WTC11 (cell line): ENCODE data around the gene MED27. TPM values are rescaled to one million over a fixed set of nuclear protein-coding genes. Genes with fewer than 3 reads are reported as not detected.

Source experiments
- ATAC-seq: fragments of 200-7000 bp; cut with Tn5 transposase; 2 replicates; pipeline ENCODE4 v1.10.0; 2021; ENCODE audit warnings: mild to moderate bottlenecking, moderate library complexity
- CTCF ChIA-PET: fragments of 300-600 bp; sonication (Branson Sonifier 250); formaldehyde crosslinking; loops from one replicate; lab custom pipeline; 2021; ENCODE audit warnings: antibody characterized with exemption; lab: Charles Lee
- POLR2A ChIA-PET: fragments of 350-600 bp; sonication (Branson Sonifier 250); formaldehyde crosslinking; loops from one replicate; lab custom pipeline; 2021; ENCODE audit warnings: antibody characterized with exemption; lab: Charles Lee
- DNase-seq: peaks from one replicate; pipeline ENCODE4 v3.0.0; 2021; ENCODE audit warnings: low spot score
- H3K27ac Mint-ChIP-seq: 2 replicates; pipeline ENCODE4 v1.8.0; 2021; ENCODE audit warnings: mixed read lengths
- H3K27me3 Mint-ChIP-seq: 2 replicates; pipeline ENCODE4 v1.8.0; 2021; ENCODE audit warnings: low read depth, mild to moderate bottlenecking, moderate library complexity, mixed read lengths
- H3K36me3 Mint-ChIP-seq: 2 replicates; pipeline ENCODE4 v1.8.0; 2021; ENCODE audit warnings: mixed read lengths
- H3K4me1 Mint-ChIP-seq: 2 replicates; pipeline ENCODE4 v1.8.0; 2022; ENCODE audit warnings: mixed read lengths
- H3K4me3 Mint-ChIP-seq: 2 replicates; pipeline ENCODE4 v1.8.0; 2021; ENCODE audit warnings: mild to moderate bottlenecking, moderate library complexity, mixed read lengths
- H3K9me3 Mint-ChIP-seq: 2 replicates; pipeline ENCODE4 v1.8.0; 2021; ENCODE audit warnings: mixed read lengths
- CBFB ChIP-seq: sonication (generic); formaldehyde crosslinking; IDR thresholded peaks from 2 replicates; pipeline ENCODE4 v1.8.1; 2022; ENCODE audit warnings: mild to moderate bottlenecking, low read depth, missing genetic modification reagents
- CREM ChIP-seq: sonication (generic); formaldehyde crosslinking; IDR thresholded peaks from 2 replicates; pipeline ENCODE4 v1.8.1; 2022; ENCODE audit warnings: mild to moderate bottlenecking, missing genetic modification reagents, moderate library complexity
- GTF2I ChIP-seq: fragments of 250-450 bp; sonication (Bioruptor Pico); conservative IDR thresholded peaks from 2 replicates; pipeline ENCODE4 v1.4.0; 2021; ENCODE audit warnings: mild to moderate bottlenecking
- KAT7 ChIP-seq: sonication (generic); formaldehyde crosslinking; IDR thresholded peaks from 2 replicates; pipeline ENCODE4 v1.8.1; 2023; ENCODE audit warnings: missing genetic modification reagents, mild to moderate bottlenecking, borderline replicate concordance
- SMAD3 ChIP-seq: sonication (generic); formaldehyde crosslinking; IDR thresholded peaks from 2 replicates; pipeline ENCODE4 v1.8.0; 2022; ENCODE audit warnings: missing genetic modification reagents, mild to moderate bottlenecking, borderline replicate concordance
- SOX15 ChIP-seq: fragments of 250-450 bp; sonication (Bioruptor Pico); IDR thresholded peaks from 2 replicates; pipeline ENCODE4 v1.9.0; 2021; ENCODE audit warnings: mild to moderate bottlenecking
- TEAD4 ChIP-seq: sonication (generic); formaldehyde crosslinking; IDR thresholded peaks from 2 replicates; pipeline ENCODE4 v1.8.0; 2022; ENCODE audit warnings: mild to moderate bottlenecking, missing genetic modification reagents
- ZNF396 ChIP-seq: fragments of 250-450 bp; sonication (Bioruptor Pico); IDR thresholded peaks from 2 replicates; pipeline ENCODE4 v1.8.0; 2021; ENCODE audit warnings: mild to moderate bottlenecking, moderate library complexity, borderline replicate concordance
- total RNA-seq: library from RNA; stranded (reverse); gene quantifications from 3 replicates; pipeline ENCODE4 v1.2.3, GENCODE V29; 2021
- TF ChIP-seq, protein P1 (sequence below): sonication (generic); formaldehyde crosslinking; IDR thresholded peaks from 2 replicates; pipeline ENCODE4 v1.8.1; 2022; ENCODE audit warnings: mild to moderate bottlenecking, missing genetic modification reagents, moderate library complexity, borderline replicate concordance
- TF ChIP-seq, protein P2 (sequence below): sonication (generic); formaldehyde crosslinking; IDR thresholded peaks from 2 replicates; pipeline ENCODE4 v1.8.0; 2022; ENCODE audit warnings: mild to moderate bottlenecking, missing genetic modification reagents
- TF ChIP-seq, protein P3 (sequence below): sonication (generic); formaldehyde crosslinking; IDR thresholded peaks from 2 replicates; pipeline ENCODE4 v1.8.0; 2022; ENCODE audit warnings: missing genetic modification reagents
- TF ChIP-seq, protein P4 (sequence below): fragments of 250-450 bp; sonication (Bioruptor Pico); IDR thresholded peaks from 2 replicates; pipeline ENCODE4 v1.9.0; 2021; ENCODE audit warnings: moderate library complexity, mild to moderate bottlenecking, inconsistent platforms, borderline replicate concordance
- TF ChIP-seq, protein P5 (sequence below): sonication (generic); formaldehyde crosslinking; IDR thresholded peaks from 2 replicates; pipeline ENCODE4 v1.8.0; 2023; ENCODE audit warnings: missing genetic modification reagents, mild to moderate bottlenecking, borderline replicate concordance
- TF ChIP-seq, protein P6 (sequence below): sonication (generic); formaldehyde crosslinking; IDR thresholded peaks from 2 replicates; pipeline ENCODE4 v1.8.1; 2023; ENCODE audit warnings: mild to moderate bottlenecking, missing genetic modification reagents
- TF ChIP-seq, protein P7 (sequence below): fragments of 250-450 bp; sonication (Bioruptor Pico); IDR thresholded peaks from 2 replicates; pipeline ENCODE4 v1.9.0; 2021; ENCODE audit warnings: mild to moderate bottlenecking

MED27 gene
- total RNA-seq, 1 experiment from 2014 or later: 27.9 TPM

DNA sequence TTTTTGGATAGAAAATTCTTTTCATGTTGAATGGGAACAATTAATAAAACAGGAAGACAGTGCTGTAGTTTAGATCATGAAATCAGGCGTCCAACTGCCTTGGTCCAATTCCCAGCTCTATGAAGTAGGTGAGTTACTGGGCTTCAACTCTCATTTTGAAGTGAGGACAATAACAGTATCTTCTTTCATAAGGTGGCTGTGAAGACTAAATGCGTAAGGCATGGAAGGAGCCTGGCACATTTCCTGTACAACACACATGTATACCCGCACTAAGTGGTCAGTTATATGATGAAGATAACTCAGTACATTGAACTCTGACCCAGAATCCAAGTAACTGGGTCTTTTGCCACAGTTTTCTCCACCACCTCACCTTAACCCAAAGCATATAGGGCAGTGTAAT, 120.6 kb downstream of the MED27 start:
- DNase-seq (no peak), ATAC-seq (no peak)
- Mint-ChIP-seq H3K27me3 (peaks cover 39% of the 10 kb centered on the region), H3K4me1 (peaks cover 20% of the 10 kb centered on the region), H3K9me3 (no peaks in the 10 kb centered on the region; the same call in 1 of the 2 replicates), H3K4me3 (no peak overlapping the region), H3K27ac (no peak overlapping the region), H3K36me3 (peaks cover 4% of the 10 kb centered on the region)
- CTCF ChIA-PET: interaction anchor here (1.4 kb wide), 1 partner anchor 9 kb away, joined by 3 read pairs; no protein-coding TSS in a partner anchor
- TF ChIP-seq SMAD3: no peak
- TF ChIP-seq CREM (CRISPR knock-in tag): no peak
- POLR2A ChIA-PET: no interaction called here

DNA sequence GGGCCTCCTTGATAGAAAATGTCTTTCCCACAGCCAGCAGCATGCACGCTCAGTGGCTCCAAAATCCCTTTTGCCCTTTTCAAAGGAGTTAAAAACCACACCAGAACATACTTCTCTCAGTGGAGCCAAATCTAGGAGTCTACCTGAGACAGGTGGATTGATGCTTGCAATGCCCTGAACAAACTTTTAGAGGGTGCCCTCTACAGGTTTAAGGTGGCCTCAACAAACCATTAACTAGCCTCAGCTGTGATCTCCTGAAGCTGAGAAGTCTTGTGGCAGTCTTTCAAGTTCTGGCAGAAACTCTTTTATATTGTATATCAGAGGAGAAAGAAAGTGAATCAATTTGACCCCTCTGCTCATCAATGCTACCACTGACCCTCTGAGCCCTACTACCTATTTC, 125.4 kb downstream of the MED27 start:
- no peaks in the 10 kb centered on the region for H3K36me3 Mint-ChIP-seq
- DNase-seq (no peak), ATAC-seq (peak; percentile 91)
- H3K4me3 Mint-ChIP-seq: no peak overlapping the region
- no peaks in the 10 kb centered on the region for H3K27me3 Mint-ChIP-seq
- H3K9me3 Mint-ChIP-seq: no peaks in the 10 kb centered on the region
- TF ChIP-seq, protein P1, sequence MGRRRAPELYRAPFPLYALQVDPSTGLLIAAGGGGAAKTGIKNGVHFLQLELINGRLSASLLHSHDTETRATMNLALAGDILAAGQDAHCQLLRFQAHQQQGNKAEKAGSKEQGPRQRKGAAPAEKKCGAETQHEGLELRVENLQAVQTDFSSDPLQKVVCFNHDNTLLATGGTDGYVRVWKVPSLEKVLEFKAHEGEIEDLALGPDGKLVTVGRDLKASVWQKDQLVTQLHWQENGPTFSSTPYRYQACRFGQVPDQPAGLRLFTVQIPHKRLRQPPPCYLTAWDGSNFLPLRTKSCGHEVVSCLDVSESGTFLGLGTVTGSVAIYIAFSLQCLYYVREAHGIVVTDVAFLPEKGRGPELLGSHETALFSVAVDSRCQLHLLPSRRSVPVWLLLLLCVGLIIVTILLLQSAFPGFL (CRISPR knock-in tag): no peak
- TF ChIP-seq, protein P2, sequence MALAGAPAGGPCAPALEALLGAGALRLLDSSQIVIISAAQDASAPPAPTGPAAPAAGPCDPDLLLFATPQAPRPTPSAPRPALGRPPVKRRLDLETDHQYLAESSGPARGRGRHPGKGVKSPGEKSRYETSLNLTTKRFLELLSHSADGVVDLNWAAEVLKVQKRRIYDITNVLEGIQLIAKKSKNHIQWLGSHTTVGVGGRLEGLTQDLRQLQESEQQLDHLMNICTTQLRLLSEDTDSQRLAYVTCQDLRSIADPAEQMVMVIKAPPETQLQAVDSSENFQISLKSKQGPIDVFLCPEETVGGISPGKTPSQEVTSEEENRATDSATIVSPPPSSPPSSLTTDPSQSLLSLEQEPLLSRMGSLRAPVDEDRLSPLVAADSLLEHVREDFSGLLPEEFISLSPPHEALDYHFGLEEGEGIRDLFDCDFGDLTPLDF (CRISPR knock-in tag): no peak
- TF ChIP-seq, protein P3, sequence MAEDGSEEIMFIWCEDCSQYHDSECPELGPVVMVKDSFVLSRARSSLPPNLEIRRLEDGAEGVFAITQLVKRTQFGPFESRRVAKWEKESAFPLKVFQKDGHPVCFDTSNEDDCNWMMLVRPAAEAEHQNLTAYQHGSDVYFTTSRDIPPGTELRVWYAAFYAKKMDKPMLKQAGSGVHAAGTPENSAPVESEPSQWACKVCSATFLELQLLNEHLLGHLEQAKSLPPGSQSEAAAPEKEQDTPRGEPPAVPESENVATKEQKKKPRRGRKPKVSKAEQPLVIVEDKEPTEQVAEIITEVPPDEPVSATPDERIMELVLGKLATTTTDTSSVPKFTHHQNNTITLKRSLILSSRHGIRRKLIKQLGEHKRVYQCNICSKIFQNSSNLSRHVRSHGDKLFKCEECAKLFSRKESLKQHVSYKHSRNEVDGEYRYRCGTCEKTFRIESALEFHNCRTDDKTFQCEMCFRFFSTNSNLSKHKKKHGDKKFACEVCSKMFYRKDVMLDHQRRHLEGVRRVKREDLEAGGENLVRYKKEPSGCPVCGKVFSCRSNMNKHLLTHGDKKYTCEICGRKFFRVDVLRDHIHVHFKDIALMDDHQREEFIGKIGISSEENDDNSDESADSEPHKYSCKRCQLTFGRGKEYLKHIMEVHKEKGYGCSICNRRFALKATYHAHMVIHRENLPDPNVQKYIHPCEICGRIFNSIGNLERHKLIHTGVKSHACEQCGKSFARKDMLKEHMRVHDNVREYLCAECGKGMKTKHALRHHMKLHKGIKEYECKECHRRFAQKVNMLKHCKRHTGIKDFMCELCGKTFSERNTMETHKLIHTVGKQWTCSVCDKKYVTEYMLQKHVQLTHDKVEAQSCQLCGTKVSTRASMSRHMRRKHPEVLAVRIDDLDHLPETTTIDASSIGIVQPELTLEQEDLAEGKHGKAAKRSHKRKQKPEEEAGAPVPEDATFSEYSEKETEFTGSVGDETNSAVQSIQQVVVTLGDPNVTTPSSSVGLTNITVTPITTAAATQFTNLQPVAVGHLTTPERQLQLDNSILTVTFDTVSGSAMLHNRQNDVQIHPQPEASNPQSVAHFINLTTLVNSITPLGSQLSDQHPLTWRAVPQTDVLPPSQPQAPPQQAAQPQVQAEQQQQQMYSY (CRISPR knock-in tag): no peak
- TF ChIP-seq, protein P4, sequence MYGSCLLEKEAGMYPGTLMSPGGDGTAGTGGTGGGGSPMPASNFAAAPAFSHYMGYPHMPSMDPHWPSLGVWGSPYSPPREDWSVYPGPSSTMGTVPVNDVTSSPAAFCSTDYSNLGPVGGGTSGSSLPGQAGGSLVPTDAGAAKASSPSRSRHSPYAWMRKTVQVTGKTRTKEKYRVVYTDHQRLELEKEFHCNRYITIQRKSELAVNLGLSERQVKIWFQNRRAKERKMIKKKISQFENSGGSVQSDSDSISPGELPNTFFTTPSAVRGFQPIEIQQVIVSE: no peak
- no peak overlapping the region for H3K27ac Mint-ChIP-seq
- ChIA-PET CTCF (interaction anchor here (0.6 to 3.2 kb wide), 19 partner anchors 9 to 305 kb away, joined by 3 to 21 read pairs (median 3); no protein-coding TSS in a partner anchor), POLR2A (no interaction called here)
- no peaks in the 10 kb centered on the region for H3K4me1 Mint-ChIP-seq

DNA sequence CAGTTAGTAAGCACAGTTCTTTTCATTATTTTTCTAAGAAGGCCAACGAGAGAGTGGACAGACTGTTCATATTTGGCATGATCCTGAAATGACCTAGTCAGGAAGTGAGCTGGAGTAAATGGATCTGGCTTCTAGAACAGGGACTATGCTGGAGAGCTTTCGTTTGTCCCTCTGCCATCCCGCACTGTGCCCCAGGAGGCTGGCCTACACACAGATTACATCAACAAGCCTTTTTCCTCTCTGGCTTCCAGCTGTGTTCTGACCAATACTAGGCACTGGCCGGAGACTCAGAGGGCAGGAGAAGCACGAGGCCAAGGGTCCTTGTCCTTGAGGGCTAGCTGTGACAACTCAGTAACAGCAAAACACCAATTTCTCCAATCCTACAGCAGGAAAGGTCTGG, 127.8 kb downstream of the MED27 start:
- no peak overlapping the region for H3K27ac Mint-ChIP-seq
- DNase-seq: no peak
- no peaks in the 10 kb centered on the region for H3K27me3 Mint-ChIP-seq

More for the DNA sequence above, 127.8 kb downstream of the MED27 start:
- ChIA-PET CTCF (interaction anchor here (0.9 to 2.2 kb wide), 4 partner anchors 9 to 218 kb away, joined by 3 to 7 read pairs (median 3); no protein-coding TSS in a partner anchor), POLR2A (no interaction called here)
- ATAC-seq: no peak
- TF ChIP-seq, protein P5, sequence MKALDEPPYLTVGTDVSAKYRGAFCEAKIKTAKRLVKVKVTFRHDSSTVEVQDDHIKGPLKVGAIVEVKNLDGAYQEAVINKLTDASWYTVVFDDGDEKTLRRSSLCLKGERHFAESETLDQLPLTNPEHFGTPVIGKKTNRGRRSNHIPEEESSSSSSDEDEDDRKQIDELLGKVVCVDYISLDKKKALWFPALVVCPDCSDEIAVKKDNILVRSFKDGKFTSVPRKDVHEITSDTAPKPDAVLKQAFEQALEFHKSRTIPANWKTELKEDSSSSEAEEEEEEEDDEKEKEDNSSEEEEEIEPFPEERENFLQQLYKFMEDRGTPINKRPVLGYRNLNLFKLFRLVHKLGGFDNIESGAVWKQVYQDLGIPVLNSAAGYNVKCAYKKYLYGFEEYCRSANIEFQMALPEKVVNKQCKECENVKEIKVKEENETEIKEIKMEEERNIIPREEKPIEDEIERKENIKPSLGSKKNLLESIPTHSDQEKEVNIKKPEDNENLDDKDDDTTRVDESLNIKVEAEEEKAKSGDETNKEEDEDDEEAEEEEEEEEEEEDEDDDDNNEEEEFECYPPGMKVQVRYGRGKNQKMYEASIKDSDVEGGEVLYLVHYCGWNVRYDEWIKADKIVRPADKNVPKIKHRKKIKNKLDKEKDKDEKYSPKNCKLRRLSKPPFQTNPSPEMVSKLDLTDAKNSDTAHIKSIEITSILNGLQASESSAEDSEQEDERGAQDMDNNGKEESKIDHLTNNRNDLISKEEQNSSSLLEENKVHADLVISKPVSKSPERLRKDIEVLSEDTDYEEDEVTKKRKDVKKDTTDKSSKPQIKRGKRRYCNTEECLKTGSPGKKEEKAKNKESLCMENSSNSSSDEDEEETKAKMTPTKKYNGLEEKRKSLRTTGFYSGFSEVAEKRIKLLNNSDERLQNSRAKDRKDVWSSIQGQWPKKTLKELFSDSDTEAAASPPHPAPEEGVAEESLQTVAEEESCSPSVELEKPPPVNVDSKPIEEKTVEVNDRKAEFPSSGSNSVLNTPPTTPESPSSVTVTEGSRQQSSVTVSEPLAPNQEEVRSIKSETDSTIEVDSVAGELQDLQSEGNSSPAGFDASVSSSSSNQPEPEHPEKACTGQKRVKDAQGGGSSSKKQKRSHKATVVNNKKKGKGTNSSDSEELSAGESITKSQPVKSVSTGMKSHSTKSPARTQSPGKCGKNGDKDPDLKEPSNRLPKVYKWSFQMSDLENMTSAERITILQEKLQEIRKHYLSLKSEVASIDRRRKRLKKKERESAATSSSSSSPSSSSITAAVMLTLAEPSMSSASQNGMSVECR (CRISPR knock-in tag): no peak
- TF ChIP-seq ZNF396 (CRISPR knock-in tag) (no peak), CBFB (CRISPR knock-in tag) (no peak), GTF2I (CRISPR knock-in tag) (no peak), KAT7 (CRISPR knock-in tag) (no peak), TEAD4 (CRISPR knock-in tag) (no peak), SOX15 (CRISPR knock-in tag) (no peak)
- TF ChIP-seq, protein P6, sequence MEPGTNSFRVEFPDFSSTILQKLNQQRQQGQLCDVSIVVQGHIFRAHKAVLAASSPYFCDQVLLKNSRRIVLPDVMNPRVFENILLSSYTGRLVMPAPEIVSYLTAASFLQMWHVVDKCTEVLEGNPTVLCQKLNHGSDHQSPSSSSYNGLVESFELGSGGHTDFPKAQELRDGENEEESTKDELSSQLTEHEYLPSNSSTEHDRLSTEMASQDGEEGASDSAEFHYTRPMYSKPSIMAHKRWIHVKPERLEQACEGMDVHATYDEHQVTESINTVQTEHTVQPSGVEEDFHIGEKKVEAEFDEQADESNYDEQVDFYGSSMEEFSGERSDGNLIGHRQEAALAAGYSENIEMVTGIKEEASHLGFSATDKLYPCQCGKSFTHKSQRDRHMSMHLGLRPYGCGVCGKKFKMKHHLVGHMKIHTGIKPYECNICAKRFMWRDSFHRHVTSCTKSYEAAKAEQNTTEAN: no peak
- TF ChIP-seq, protein P7, sequence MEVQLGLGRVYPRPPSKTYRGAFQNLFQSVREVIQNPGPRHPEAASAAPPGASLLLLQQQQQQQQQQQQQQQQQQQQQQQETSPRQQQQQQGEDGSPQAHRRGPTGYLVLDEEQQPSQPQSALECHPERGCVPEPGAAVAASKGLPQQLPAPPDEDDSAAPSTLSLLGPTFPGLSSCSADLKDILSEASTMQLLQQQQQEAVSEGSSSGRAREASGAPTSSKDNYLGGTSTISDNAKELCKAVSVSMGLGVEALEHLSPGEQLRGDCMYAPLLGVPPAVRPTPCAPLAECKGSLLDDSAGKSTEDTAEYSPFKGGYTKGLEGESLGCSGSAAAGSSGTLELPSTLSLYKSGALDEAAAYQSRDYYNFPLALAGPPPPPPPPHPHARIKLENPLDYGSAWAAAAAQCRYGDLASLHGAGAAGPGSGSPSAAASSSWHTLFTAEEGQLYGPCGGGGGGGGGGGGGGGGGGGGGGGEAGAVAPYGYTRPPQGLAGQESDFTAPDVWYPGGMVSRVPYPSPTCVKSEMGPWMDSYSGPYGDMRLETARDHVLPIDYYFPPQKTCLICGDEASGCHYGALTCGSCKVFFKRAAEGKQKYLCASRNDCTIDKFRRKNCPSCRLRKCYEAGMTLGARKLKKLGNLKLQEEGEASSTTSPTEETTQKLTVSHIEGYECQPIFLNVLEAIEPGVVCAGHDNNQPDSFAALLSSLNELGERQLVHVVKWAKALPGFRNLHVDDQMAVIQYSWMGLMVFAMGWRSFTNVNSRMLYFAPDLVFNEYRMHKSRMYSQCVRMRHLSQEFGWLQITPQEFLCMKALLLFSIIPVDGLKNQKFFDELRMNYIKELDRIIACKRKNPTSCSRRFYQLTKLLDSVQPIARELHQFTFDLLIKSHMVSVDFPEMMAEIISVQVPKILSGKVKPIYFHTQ (CRISPR knock-in tag): no peak
- Mint-ChIP-seq H3K36me3 (no peaks in the 10 kb centered on the region), H3K4me3 (no peak overlapping the region), H3K4me1 (no peaks in the 10 kb centered on the region), H3K9me3 (no peaks in the 10 kb centered on the region)
